ENCODE data around the gene LAMB3.

Gene LAMB3

DNA sequence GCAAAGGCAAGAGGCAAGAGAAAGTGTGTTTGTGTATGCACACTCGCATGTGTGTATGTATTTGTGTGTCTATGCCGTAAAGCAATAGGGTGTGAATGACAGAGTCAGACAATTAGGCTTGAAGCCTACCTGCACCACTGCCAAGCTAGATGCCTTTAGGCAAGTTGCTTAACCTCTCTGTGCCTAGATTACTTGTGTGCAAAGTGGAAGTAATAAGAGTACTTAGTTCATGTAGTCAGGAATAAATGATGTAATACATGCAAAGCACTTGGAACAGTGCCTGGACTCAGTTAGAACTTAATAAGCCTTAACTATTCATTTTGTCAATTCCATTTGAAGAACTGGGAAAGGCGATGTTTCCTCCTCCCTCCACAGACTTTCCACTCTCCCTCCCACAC, 31.7 kb downstream of the LAMB3 start:
- Histone ChIP-seq H3K9me3 (ENCODE audit: control insufficient read depth, insufficient read depth, low read length) (no peaks in the 10 kb centered on the region), H3K4me1 (ENCODE audit: insufficient read depth, low read length) (no peaks in the 10 kb centered on the region), H3K9ac (ENCODE audit: low read depth, low read length) (no peak overlapping the region), H3K36me3 (ENCODE audit: insufficient read depth, low read length) (no peaks in the 10 kb centered on the region)

DNA sequence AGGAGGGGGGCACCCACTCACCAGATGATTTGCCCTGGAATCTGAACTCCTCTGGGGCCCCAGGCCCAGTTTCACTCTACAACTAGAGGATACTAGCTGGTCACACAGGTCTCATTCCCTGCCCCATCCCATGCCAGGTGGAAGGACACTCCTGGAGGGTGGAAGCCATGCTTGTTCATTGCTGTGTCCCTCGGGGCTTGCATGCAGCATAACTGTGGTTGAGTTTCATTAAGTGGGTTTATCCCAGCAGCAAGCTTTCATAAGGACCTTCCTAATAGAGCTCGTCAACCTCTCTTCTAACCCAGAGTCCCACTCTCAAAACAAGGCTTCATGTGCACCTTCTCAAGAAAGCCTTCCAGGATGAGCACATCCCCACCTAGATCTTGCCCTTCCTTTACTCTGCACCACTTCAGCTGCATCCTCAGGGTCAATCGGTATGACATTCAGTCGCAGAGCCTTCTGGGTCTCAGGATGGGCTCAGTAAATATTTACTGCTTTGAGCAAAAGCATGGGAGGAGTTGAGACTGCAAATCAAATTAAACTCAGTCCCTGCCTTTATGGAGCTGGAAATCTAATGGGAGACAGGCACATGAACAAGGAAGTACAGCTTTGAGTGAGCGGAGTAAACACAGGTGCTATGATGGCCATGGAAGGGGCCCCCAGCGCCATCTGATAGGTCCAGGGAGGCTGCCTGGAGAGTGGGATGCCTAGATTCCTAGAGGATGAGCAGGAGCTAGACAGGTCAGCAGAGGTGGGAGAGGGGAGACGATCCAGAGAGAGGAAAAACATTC, 32.3 kb downstream of the LAMB3 start:
- Histone ChIP-seq H3K9me3 (ENCODE audit: control insufficient read depth, insufficient read depth, low read length) (no peaks in the 10 kb centered on the region), H3K9ac (ENCODE audit: low read depth, low read length) (no peak overlapping the region), H3K4me1 (ENCODE audit: insufficient read depth, low read length) (no peaks in the 10 kb centered on the region), H3K36me3 (ENCODE audit: insufficient read depth, low read length) (no peaks in the 10 kb centered on the region)

DNA sequence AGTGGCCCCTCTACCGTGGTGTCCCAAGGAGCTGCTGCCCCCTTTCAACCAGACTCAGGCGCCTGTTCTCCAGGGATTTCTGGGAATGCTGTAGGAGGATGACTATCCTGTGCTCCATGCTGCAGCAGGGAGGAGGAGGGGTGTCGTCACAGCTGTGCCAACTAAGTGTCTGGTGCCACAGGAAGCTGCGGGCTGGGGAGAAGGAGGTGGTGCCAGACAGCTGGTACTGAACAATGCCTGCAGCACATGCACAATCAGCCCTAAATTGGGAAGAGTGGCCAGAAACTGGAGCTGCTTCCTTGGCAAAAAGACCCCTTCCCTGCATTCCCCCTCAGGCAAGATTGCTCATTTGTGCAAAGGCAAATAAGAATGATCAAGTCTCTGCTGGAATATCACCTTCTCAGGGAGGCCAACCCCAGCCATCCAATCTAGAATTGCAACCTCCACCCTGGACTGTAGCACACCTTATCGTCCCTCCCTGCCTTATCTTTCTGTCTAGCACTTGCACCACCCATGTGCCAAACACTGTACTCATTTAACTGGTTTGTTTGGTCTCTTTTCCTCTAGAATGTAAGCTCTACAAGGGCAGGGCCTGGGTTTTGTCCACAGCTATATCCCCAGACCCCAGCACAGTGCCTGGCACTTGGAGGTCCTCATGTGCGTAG, 33.3 kb downstream of the LAMB3 start:
- Histone ChIP-seq H3K9ac (ENCODE audit: low read depth, low read length) (no peak overlapping the region), H3K36me3 (ENCODE audit: insufficient read depth, low read length) (no peaks in the 10 kb centered on the region), H3K4me1 (ENCODE audit: insufficient read depth, low read length) (no peaks in the 10 kb centered on the region), H3K9me3 (ENCODE audit: control insufficient read depth, insufficient read depth, low read length) (no peaks in the 10 kb centered on the region)

DNA sequence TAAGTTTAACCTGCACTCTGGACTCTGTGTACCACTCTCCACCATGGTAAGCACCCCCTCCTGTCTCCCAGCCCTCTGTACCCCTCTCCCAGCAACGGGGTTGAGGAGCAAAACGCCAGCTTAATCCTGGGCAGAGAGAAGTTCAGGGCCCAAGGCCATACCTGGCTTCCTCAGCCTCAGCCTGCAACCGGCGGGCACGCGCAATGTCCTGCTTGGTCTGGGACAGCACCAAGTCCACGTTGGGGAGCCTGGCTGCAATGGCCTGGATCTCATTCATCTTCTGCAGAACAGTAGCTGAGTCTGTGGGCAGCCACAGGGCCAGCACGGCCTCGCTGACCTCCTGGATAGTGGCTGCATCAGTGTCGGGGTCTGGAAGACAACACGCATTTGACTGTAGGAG, 33.9 kb downstream of the LAMB3 start:
- H3K9ac ChIP-seq (ENCODE audit: low read depth, low read length), result no peak overlapping the region
- no peaks in the 10 kb centered on the region for H3K36me3 ChIP-seq (ENCODE audit: insufficient read depth, low read length)
- H3K4me1 ChIP-seq (ENCODE audit: insufficient read depth, low read length), result no peaks in the 10 kb centered on the region
- no peaks in the 10 kb centered on the region for H3K9me3 ChIP-seq (ENCODE audit: control insufficient read depth, insufficient read depth, low read length)

DNA sequence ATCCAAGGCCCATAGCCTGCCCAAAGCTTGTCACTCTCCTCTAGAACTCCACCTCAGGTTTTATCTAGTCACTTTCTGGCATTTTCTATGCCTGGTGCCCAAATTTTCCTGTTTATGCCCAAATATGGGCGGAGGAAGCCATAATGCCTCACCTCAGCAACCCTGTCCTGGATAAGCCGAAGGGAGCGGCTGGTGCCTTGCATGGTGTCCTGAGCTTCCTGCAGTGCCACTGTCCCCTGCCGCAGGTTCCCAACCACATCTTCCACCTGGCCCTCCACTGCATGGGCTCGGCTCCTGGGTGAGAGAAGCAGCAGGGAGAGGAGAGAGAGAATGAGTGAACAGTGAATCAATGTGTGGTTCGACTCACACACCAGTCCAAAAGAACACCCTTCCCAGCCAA, 34.5 kb downstream of the LAMB3 start:
- Histone ChIP-seq H3K4me1 (ENCODE audit: insufficient read depth, low read length) (no peaks in the 10 kb centered on the region), H3K9ac (ENCODE audit: low read depth, low read length) (no peak overlapping the region), H3K9me3 (ENCODE audit: control insufficient read depth, insufficient read depth, low read length) (no peaks in the 10 kb centered on the region), H3K36me3 (ENCODE audit: insufficient read depth, low read length) (no peaks in the 10 kb centered on the region)

DNA sequence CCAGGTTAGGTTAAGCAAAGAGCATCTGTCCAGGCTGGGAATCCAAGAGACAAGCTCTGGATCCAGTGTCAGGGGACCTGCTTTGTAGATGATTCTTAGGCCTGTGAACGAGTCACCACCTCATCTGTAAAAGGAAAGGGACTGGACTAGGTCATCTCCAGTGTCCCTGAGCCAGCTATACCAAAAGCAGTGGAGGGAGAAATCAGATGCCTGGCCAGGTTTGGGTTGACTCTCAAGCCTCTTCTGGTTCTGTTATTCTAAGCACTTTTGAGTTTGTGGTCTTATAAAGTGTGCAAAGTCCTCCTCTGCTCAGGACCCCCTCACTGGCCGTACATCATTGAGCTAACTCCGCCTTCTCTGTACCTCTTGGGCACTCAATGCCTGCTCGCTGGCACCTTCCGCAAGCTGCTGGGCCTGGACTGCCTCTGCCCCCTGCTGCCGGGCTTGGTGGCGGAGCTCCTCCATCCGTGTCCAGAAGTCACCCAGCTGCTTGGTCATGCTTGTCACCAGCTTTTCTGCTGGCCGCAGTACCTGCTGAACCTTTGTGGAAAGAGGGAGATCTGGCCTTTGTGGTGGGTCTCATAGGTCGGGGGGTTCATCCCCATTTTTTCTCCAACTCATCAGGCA, 35.1 kb downstream of the LAMB3 start:
- Histone ChIP-seq H3K4me1 (ENCODE audit: insufficient read depth, low read length) (no peaks in the 10 kb centered on the region), H3K36me3 (ENCODE audit: insufficient read depth, low read length) (no peaks in the 10 kb centered on the region), H3K9me3 (ENCODE audit: control insufficient read depth, insufficient read depth, low read length) (no peaks in the 10 kb centered on the region), H3K9ac (ENCODE audit: low read depth, low read length) (no peak overlapping the region)

DNA sequence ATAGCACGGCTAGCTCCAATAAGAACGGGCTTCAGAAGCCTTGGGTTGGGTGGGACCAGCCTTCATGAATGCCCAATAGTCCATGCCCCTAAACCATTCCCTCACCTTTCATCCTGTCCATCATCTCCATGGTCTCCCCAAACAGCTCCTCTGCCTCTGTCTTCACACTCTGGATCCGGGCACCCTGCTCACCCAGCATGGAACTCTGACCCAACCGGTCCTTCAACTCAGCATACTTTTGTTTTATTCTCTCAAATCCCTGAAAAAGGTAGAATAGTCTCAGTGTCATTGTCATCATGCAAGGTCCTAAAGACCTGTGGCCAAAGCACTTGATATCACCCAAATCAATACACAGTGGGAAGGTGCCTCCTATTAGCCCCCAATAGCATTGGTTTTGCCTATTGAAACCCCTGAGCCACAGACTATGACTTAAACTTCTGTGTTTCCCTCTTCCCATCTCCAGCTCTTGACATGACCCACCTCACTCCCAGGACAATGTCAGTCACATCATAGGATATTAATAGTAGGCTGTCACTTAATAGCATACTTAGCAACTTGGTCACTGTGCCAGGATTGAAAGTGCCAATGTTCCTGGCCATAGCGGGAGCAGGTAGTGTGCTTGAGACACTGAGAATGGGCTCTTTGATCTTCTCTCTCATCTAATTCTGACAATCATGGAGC, 35.7 kb downstream of the LAMB3 start:
- Histone ChIP-seq H3K4me1 (ENCODE audit: insufficient read depth, low read length) (no peaks in the 10 kb centered on the region), H3K9ac (ENCODE audit: low read depth, low read length) (no peak overlapping the region), H3K9me3 (ENCODE audit: control insufficient read depth, insufficient read depth, low read length) (no peaks in the 10 kb centered on the region), H3K36me3 (ENCODE audit: insufficient read depth, low read length) (no peaks in the 10 kb centered on the region)

DNA sequence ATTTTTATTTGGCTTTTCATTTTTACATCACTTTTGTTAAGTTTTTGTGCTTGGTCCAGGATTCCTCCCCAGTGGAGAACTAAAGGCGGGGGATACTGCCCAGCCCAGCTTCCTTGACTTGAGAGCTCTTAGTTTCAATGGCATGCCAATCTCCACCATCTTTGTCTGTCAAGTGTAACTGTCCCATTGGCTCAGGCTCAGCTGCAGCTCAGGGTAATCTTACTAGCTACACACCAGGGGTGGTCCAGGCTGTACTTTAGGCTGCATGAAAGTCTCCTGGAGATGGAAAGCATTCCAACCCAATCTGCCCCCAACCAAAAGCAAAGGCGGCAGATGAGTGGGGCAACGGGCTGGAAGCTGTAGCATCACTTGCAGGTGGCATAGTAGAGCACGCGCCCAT, 37.3 kb downstream of the LAMB3 start:
- no peaks in the 10 kb centered on the region for H3K36me3 ChIP-seq (ENCODE audit: insufficient read depth, low read length)
- no peaks in the 10 kb centered on the region for H3K4me1 ChIP-seq (ENCODE audit: insufficient read depth, low read length)
- H3K9me3 ChIP-seq (ENCODE audit: control insufficient read depth, insufficient read depth, low read length), result no peaks in the 10 kb centered on the region
- no peak overlapping the region for H3K9ac ChIP-seq (ENCODE audit: low read depth, low read length)

DNA sequence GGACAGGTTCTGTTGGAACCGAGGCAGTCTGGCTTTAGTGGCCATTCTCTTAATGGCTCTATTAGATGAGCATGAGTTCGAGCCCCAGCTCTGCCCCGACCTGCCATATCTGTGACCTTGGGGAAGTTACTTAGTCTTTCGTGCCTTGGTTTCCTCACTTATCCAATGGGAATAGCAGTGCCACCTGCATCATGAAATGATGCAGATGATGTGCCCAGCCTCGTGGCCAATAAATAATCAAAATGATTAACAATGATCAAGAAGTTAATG, 38.1 kb downstream of the LAMB3 start:
- Histone ChIP-seq H3K36me3 (ENCODE audit: insufficient read depth, low read length) (no peaks in the 10 kb centered on the region), H3K9ac (ENCODE audit: low read depth, low read length) (no peak overlapping the region), H3K4me1 (ENCODE audit: insufficient read depth, low read length) (no peaks in the 10 kb centered on the region), H3K9me3 (ENCODE audit: control insufficient read depth, insufficient read depth, low read length) (no peaks in the 10 kb centered on the region)

DNA sequence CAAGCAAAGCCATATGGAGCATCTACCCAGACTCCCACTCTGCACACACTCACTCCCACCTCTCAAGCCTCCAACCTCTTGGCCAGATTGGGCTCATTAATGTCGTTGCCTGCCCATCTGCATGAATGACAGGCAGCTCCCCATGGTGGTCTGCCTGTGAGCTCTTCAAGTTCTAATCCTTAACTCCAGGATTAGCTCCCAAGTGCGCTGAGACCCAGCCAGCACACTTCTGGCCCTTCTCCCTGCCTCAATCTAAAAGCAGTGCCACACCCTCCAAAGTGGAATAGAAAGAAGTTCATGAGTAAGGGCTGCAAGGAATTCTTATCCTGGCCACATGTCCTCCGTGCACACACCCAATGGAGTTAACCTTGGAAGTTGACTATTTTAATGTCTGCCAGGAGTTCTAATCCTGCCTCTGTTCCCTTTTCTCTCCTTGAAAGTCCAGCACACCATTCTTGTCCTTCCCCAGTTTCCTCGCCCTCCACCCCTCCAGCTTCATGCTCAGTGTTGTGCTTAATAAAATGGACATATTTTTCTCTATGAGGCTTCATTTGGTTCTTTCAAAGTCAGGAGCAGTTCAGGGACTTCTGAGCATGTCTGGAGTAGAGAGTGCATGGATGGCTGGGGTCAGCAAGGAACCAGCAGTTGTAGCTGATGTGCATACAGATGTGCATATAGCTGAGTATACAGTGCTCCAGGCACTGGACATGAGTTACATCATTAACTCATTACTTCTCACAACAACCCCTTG, 38.6 kb downstream of the LAMB3 start:
- Histone ChIP-seq H3K36me3 (ENCODE audit: insufficient read depth, low read length) (no peaks in the 10 kb centered on the region), H3K9me3 (ENCODE audit: control insufficient read depth, insufficient read depth, low read length) (no peaks in the 10 kb centered on the region), H3K9ac (ENCODE audit: low read depth, low read length) (no peak overlapping the region), H3K4me1 (ENCODE audit: insufficient read depth, low read length) (no peaks in the 10 kb centered on the region)

DNA sequence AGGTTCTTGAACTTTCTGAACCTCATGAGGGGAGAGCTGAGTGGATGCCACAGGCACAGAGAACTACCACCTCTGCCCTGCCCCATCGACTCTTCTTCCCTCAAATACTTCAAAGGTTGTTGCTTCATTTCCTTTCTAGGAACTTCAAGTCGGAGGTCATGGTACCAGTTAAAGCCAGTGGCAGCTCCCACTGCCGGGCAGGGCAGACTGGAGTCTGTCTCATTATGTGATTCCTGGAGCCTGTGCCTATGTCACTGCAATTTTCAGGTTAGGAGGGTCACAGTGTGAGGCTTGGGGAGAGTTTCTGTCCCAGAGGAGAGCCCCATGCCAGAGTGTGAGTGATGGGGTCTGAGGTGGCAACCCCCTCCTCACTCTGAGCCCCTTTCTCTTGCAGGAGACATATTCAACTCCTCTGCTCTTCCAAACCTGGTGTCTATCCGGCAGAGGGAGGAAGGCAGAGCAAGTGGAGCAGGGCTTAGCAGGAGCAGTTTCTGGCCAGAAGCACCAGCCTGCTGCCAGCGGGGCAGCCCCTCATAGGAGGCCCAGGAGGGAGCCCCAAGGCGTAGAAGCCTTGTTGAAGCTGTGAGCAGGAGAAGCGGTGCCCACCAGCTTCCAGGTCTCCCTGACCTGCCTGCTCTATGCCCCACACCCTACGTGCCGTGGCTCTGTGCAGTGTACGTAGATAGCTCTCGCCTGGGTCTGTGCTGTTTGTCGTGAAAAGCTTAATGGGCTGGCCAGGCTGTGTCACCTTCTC, 39.4 kb downstream of the LAMB3 start:
- H3K9me3 ChIP-seq (ENCODE audit: control insufficient read depth, insufficient read depth, low read length), result no peaks in the 10 kb centered on the region
- H3K36me3 ChIP-seq (ENCODE audit: insufficient read depth, low read length), result no peaks in the 10 kb centered on the region
- no peak overlapping the region for H3K9ac ChIP-seq (ENCODE audit: low read depth, low read length)
- H3K4me1 ChIP-seq (ENCODE audit: insufficient read depth, low read length), result no peaks in the 10 kb centered on the region

DNA sequence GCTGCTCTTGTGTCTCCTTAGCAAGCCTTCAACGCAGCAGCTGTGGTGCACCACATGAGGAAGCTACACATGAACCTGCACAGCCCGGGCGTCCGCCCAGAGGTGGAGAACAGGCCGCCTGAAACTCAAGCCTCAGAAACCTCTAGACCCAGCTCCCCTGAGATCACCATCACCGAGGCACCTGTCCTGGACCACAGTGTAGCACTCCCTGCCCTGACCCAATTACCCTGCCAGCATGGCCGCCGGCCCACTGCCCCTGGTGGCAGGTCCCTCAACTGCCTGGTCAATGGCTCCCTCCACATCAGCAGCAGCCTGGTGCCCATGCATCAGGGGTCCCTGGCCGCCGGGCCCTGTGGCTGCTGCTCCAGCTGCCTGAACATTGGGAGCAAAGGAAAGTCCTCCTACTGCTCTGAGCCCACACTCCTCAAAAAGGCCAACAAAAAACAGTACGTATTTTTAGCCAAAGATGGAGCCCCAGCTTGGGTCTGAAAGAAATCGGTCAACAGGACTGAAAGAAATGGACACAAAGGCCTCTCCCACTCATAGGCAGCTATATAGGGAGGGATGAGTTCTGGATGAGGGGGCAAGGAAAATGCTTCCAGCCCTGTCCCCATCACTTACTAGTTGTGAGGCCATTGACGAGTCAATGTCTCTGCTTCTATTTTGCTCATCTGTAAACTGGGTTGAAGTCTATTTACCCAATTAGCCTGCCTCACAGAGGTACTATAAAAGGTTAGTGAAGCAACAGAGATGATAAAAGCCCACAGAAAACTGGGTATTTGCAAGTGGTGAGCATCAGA, 40.3 kb downstream of the LAMB3 start:
- H3K9me3 ChIP-seq (ENCODE audit: control insufficient read depth, insufficient read depth, low read length), result no peaks in the 10 kb centered on the region
- H3K36me3 ChIP-seq (ENCODE audit: insufficient read depth, low read length), result no peaks in the 10 kb centered on the region
- no peaks in the 10 kb centered on the region for H3K4me1 ChIP-seq (ENCODE audit: insufficient read depth, low read length)
- H3K9ac ChIP-seq (ENCODE audit: low read depth, low read length), result no peak overlapping the region

DNA sequence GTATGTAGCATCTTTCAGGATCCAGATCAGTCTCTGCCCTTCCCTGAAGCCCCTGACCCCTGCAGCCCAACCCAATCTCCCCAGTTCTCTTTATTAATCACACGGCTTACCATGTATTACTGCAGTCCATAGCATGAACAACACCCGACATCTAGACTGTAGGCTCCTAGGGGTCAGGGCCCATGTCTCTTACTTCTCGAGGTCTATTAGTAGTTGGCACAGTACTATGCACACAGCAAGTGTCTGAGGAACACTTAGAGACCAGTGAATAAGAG, 41.7 kb downstream of the LAMB3 start:
- H3K4me1 ChIP-seq (ENCODE audit: insufficient read depth, low read length), result no peaks in the 10 kb centered on the region
- H3K36me3 ChIP-seq (ENCODE audit: insufficient read depth, low read length), result no peaks in the 10 kb centered on the region
- H3K9me3 ChIP-seq (ENCODE audit: control insufficient read depth, insufficient read depth, low read length), result no peaks in the 10 kb centered on the region
- no peak overlapping the region for H3K9ac ChIP-seq (ENCODE audit: low read depth, low read length)
